GM21447 (cell line): ENCODE results near the gene EPHB1.

Source experiments
- ATAC-seq: cut with Tn5 transposase; IDR thresholded peaks from one replicate; pipeline ENCODE4 v1.9.1; 2021; ENCODE audit not compliant: unreplicated experiment

EPHB1 gene

GRCh38 chr3:135147657-135148056, 352.6 kb downstream of the EPHB1 start:
- no peak for ATAC-seq

GRCh38 chr3:135148398-135149020, 353.4 kb downstream of the EPHB1 start:
- ATAC-seq = no peak

GRCh38 chr3:135149707-135150681, 354.9 kb downstream of the EPHB1 start:
- ATAC-seq = no peak

- no peak for ATAC-seq
Observed at GRCh38 chr3:135154186-135154585, 359.1 kb downstream of the EPHB1 start.

DNA sequence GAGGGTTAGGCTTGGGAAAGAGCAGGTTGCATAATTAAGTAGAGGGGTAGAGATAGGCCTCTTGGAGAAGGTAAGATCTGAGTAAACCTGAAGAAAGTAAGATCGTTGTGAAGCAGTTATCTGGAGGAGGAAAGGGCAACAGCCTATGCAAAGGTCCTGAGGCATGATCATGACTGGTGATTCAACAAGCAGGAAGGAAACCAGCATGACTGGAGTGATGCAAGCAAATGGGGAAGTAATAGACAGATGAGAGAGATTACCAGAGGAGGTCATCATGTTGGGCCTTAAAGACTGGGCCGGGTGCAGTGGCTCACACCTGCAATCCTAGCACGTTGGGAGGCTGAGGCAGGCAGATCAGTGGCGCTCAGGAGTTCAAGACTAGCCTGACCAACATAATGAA, 360.2 kb downstream of the EPHB1 start:
- no peak for ATAC-seq

GRCh38 chr3:135155791-135156190, 360.7 kb downstream of the EPHB1 start:
- no peak for ATAC-seq

DNA sequence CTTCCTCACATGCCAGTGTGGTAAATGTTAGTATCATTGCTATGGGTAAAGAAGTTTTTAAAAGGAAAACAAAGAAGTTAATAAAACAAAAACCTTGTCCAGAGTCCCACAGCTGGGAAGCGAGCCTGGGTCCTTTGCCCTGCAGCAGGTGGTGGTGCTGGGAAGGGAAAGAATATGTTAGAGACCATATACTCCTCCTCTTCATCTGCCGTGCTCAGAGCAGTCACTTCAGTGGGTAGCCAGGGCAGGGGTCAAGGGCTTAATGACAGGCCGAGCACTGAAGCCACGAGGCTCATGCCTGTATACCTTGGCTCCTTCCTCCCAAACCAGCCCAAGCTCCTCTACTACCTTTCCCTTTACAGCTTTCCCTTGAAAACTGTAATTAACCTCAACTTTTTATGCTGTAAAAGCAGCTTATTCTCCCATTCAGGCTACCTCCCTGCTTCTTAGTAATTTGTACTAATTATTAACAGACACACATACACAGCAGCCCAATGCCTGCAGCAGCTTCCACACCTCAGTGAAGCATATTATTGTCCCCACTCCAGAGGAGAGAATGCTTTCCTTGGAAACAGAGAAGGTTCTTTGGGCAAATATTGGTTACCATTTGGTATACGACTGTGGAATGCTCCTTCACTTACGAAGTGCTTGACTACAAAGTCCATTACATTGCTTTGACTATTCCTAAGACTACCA, 362.1 kb downstream of the EPHB1 start:
- ATAC-seq = no peak

DNA sequence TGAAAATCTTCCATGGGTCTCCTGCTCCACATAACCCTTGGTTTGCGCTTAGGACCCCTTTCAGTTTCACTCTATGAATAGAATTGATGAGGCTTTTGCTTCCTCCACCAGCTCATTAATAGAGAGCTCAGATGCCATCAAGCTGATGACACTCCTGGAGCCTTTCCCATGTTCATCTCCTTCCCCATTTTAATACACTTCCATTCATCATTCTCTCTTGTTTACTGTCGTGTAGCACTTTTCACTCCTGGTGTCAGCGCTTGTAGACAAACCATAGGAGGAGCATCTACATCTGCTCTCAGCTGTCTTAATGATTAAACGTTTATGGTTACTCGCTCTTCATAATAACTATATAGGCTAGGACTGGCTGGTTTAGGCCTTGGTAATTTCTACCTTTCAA, 363.5 kb downstream of the EPHB1 start:
- no peak for ATAC-seq

DNA sequence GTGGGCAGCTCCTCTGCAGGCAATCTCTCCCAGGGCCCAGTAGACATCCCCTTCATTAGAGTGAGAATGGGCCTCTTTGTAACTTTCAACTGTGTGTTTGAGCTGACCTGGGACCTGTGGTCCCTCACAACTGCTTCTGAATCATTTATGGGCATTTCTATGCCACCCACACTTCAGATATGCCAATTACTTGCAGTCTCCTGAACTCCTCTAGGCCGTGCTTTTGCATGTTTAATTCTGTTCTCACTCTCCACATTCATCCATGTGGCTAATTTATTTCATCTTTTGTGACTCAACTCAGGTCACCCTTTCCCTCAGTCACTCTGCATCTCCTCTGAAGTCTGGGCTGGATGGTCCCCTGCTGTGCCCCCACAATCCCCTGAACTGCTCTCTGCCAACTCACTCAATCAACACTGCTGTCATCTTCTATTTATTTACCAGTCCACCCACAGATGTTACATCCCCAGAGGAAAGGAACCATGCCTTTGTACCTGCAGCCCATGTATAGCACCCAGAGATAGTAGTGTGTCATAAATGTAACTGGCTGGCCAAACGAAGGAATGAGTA, 364.7 kb downstream of the EPHB1 start:
- no peak for ATAC-seq

- no peak for ATAC-seq
Observed at GRCh38 chr3:135161425-135161824, 366.4 kb downstream of the EPHB1 start.

GRCh38 chr3:135163701-135164100, 368.6 kb downstream of the EPHB1 start:
- no peak for ATAC-seq

GRCh38 chr3:135165260-135165659, 370.2 kb downstream of the EPHB1 start:
- ATAC-seq = no peak

DNA sequence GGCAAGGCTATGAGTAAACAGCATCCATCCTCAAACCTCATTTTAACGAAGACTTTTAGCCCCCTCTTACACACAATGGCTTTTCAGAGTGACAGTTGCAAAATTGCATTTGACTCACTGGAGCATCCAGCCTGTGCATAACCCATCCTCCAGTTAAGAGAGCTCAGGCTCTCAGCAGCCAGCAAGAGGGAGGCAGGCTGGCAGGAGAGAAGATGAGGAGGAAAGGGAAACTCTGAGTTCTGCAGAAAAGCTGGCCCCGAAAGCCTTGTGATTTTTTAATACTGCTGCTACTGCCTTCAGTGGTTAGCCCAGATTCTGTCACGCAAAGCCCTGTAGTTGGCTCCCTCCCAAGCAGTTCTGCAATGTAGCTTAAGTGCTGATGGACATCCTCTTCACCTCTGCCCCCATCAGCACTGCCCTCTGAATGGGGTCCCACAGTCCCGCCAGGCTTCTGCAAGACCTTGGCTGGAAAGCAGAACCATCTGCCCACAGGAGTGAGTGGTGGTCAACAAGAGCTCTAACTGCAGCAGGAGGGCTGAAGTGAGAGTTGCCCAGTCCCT, 371.3 kb downstream of the EPHB1 start:
- no peak for ATAC-seq

DNA sequence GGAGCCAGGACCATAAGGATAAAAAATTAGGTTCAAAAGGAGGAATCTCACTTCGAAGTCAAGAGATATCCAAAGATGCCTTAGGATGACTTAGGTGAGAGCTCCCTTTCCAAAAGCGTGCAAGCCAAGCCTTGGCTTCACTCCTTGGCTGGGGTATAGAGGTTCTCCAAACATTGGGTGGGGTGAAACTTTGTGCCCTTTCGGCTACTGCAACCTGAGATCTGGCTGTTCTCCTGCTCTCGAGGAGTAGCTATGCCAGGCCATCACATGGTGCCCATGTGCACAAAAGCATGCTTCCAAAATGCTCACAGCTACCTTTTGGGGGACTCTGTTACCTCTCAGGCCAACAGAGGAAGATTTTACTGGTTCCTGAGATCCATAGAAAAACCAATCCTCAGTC, 373.8 kb downstream of the EPHB1 start:
- ATAC-seq = no peak

DNA sequence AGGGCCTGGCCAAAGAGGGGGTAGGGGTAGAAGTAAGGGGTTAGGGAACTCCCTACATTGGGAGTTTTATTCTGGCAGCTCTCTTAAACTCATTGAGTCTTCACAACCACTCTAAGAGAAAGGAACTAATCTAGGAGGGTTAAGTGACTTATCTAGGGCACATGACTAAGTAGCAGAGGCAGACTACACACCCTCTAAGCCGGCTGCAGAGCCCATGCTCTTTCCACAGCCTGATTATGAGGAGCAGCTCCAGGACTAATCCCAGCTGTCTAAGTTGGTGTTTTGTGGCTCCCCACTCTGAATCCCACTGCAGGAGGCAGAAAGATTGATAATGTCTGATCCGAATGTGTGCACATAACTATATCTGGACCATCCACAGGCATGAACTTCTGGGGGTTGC, 374.6 kb downstream of the EPHB1 start:
- ATAC-seq = no peak

GRCh38 chr3:135170732-135171131, 375.7 kb downstream of the EPHB1 start:
- ATAC-seq = no peak

- ATAC-seq = no peak
Observed at GRCh38 chr3:135172191-135172869, 377.3 kb downstream of the EPHB1 start.

- no peak for ATAC-seq
Observed at GRCh38 chr3:135175728-135176277, 380.7 kb downstream of the EPHB1 start.

- no peak for ATAC-seq
Observed at GRCh38 chr3:135176881-135177280, 381.8 kb downstream of the EPHB1 start.

DNA sequence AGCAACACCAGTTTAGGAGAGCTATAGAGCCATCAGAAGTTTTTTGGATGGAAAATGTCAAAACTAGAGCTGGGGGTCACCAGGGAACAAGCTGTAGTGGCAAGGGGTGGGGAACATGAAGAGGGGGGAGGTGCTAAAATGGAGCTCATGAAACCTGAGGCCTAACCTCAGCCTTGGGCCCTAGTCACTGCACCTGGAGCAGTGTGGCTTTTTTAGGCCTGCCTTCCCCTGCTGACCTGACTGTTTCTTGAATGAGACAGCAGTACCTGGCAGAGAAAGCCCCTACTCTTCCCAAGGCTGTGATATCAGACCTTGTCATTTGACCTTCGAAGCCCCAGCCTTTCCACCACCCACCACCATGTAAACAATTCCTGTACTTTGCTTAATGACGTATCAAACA, 383.5 kb downstream of the EPHB1 start:
- no peak for ATAC-seq
